ENCODE data around the gene GGCX.

GRCh38 chr2:85602476-85603234, 41.4 kb upstream of the GGCX start, which contains the start of gene TMEM150A:
- TF ChIP-seq BHLHE40 (IDR thresholded peaks at IDR 0.05; ENCODE audit: borderline replicate concordance): no peak
- TF ChIP-seq CTBP1 (IDR thresholded peaks at IDR 0.05; ENCODE audit: borderline replicate concordance): no peak
- TF ChIP-seq SUZ12 (IDR thresholded peaks at IDR 0.05): no peak
- TF ChIP-seq FOXM1 (IDR thresholded peaks at IDR 0.05; ENCODE audit: borderline replicate concordance): no peak; the same call in 1 of the 2 replicates
- TF ChIP-seq TARDBP (IDR thresholded peaks at IDR 0.05): no peak
- no peak for TF ChIP-seq PKNOX1 (IDR thresholded peaks at IDR 0.05)
- peak; percentile 56; the same call in 1 of the 2 replicates for TF ChIP-seq L3MBTL2 (conservative IDR thresholded peaks at IDR 0.05)
- TF ChIP-seq ELF4 (IDR thresholded peaks at IDR 0.05): no peak
- TF ChIP-seq FOXA1 (IDR thresholded peaks at IDR 0.05): no peak
- TF ChIP-seq ARNT (IDR thresholded peaks at IDR 0.05): no peak
- no peak for TF ChIP-seq SP1 (IDR thresholded peaks at IDR 0.05)

Data from HEK293T (cell line).